HepG2 (cell line): ENCODE results near the gene ZNF507. TPM values are rescaled to one million over a fixed set of nuclear protein-coding genes. Genes with fewer than 3 reads are reported as not detected.

Experiments
- ATAC-seq: fragments of 200-7000 bp; cut with Tn5 transposase; 3 replicates; pipeline ENCODE4 v1.9.1; 2020; ENCODE audit warnings: mild to moderate bottlenecking, moderate library complexity
- BruUV-seq: library from RNA; stranded (reverse); fragments of 400-500 nt; replicated peaks from 2 replicates; lab custom pipeline; 2021; lab: Mats Ljungman, UMichigan
- CTCF ChIA-PET: fragments of 300-600 bp; formaldehyde crosslinking; extraction: SDS; loops from one replicate; lab custom pipeline; 2021; ENCODE audit warnings: low total read pairs, inconsistent platforms, low intra/inter-chr PET ratio; lab: Yijun Ruan, JAX
- POLR2A ChIA-PET: fragments of 350-600 bp; sonication (Branson Sonifier 250); formaldehyde crosslinking; loops from one replicate; lab custom pipeline; 2020; ENCODE audit warnings: antibody characterized with exemption, inconsistent platforms; lab: Yijun Ruan, JAX
- DNase-seq: peaks from one replicate; pipeline ENCODE4 v3.0.0-alpha.2; 2015; ENCODE audit warnings: low spot score
- FAIRE-seq: peaks from 3 replicates; lab custom pipeline; 2011; peaks lifted over from hg19 to GRCh38; lab: Jason Lieb, UNC
- H2AFZ ChIP-seq: one replicate; pipeline ENCODE4 v1.6.1; 2011; ENCODE audit warnings: low read length, inconsistent platforms
- H3K27ac ChIP-seq: fragments of 300-600 bp; 3 replicates; pipeline ENCODE4 v1.8.0; 2011; ENCODE audit warnings: mixed run types, mild to moderate bottlenecking, mixed read lengths, low read length, inconsistent platforms; ENCODE audit not compliant: insufficient read depth; ENCODE audit errors: extremely low read length
- H3K27me3 ChIP-seq, 2 experiments: fragments of 200-600 bp in 1 of 2; 2 replicates in 1 of 2; 3 replicates in 1 of 2; pipeline versions ENCODE4 v1.6.0 to v1.8.0; 2011; ENCODE audit warnings: low read length in 2 of 2, mild to moderate bottlenecking in 2 of 2, moderate library complexity in 2 of 2, inconsistent platforms in 1 of 2; ENCODE audit not compliant: insufficient read depth in 2 of 2, control insufficient read depth in 1 of 2
- H3K36me3 ChIP-seq, 2 experiments: fragments of 200-600 bp in 1 of 2; replicated peaks in 1 of 2; 2 replicates in 1 of 2; 3 replicates in 1 of 2; pipeline versions ENCODE4 v1.5.1 to v1.8.0; 2011; ENCODE audit warnings: low read length in 2 of 2, inconsistent platforms in 1 of 2; ENCODE audit not compliant: insufficient read depth in 2 of 2, control insufficient read depth in 1 of 2
- H3K4me1 ChIP-seq: 2 replicates; pipeline ENCODE4 v1.5.1; 2012; ENCODE audit warnings: low read length, inconsistent platforms; ENCODE audit not compliant: insufficient read depth
- H3K4me2 ChIP-seq: 2 replicates; pipeline ENCODE4 v1.6.0; 2011; ENCODE audit warnings: low read depth, low read length, inconsistent platforms
- H3K4me3 ChIP-seq, 3 experiments: fragments of 200-600 bp in 1 of 3; sonication (generic), shearing (Covaris generic) in 1 of 3; replicated peaks in 1 of 3; 2 replicates each; pipeline ENCODE4 v1.5.1; 2011 to 2016; ENCODE audit warnings: low read length in 3 of 3, inconsistent platforms in 2 of 3, low read depth in 2 of 3, mild to moderate bottlenecking in 2 of 3, control low read depth in 1 of 3, mixed read lengths in 1 of 3; ENCODE audit not compliant: insufficient read depth in 1 of 3
- H3K79me2 ChIP-seq: one replicate; pipeline ENCODE4 v1.6.1; 2011; ENCODE audit warnings: low read length, inconsistent platforms; ENCODE audit not compliant: insufficient read depth
- H3K9ac ChIP-seq: 2 replicates; pipeline ENCODE4 v1.6.0; 2011; ENCODE audit warnings: mild to moderate bottlenecking, low read depth, low read length, inconsistent platforms; ENCODE audit not compliant: insufficient read depth
- H3K9me3 ChIP-seq: 2 replicates; pipeline ENCODE4 v1.5.1; 2012; ENCODE audit warnings: mild to moderate bottlenecking, low read length
- H4K20me1 ChIP-seq: 2 replicates; pipeline ENCODE4 v1.6.0; 2011; ENCODE audit warnings: inconsistent platforms, mild to moderate bottlenecking, low read length, moderate library complexity; ENCODE audit not compliant: insufficient read depth
- DR1 ChIP-seq: sonication (generic); formaldehyde crosslinking; IDR thresholded peaks from 2 replicates; pipeline ENCODE4 v1.8.0; 2021; ENCODE audit warnings: mild to moderate bottlenecking, missing genetic modification reagents, inconsistent platforms
- ELF3 ChIP-seq: IDR thresholded peaks from 2 replicates; pipeline ENCODE4 v1.6.1; 2016; ENCODE audit warnings: missing genetic modification reagents, missing compliant biosample characterization
- NFIC ChIP-seq: IDR thresholded peaks from 2 replicates; pipeline ENCODE4 v1.6.1; 2012; ENCODE audit warnings: mild to moderate bottlenecking, low read length, inconsistent platforms
- RBM22 ChIP-seq: fragments of 200-400 bp; formaldehyde crosslinking; optimal IDR thresholded peaks from 2 replicates; pipeline ENCODE3; 2017; ENCODE audit warnings: mild to moderate bottlenecking, low read length, moderate library complexity
- SOX13 ChIP-seq, 3 experiments: fragments of 450-650 bp in 1 of 3; sonication (generic) in 1 of 3; formaldehyde crosslinking in 1 of 3; IDR thresholded peaks in 2 of 3; conservative IDR thresholded peaks in 1 of 3; 2 replicates each; pipeline versions ENCODE4 v1.5.0 to v1.6.1; 2016 to 2020; ENCODE audit warnings: antibody characterized with exemption in 1 of 3, mild to moderate bottlenecking in 1 of 3, missing compliant biosample characterization in 1 of 3, missing genetic modification reagents in 1 of 3, moderate library complexity in 1 of 3
- TBP ChIP-seq: sonication (generic); formaldehyde crosslinking; IDR thresholded peaks from 2 replicates; pipeline ENCODE4 v1.5.0; 2020; ENCODE audit warnings: missing genetic modification reagents
- ZNF138 ChIP-seq: sonication (generic); formaldehyde crosslinking; IDR thresholded peaks from 2 replicates; pipeline ENCODE4 v1.5.0; 2020; ENCODE audit warnings: mild to moderate bottlenecking, low read depth, missing genetic modification reagents
- ZNF253 ChIP-seq: sonication (generic); formaldehyde crosslinking; IDR thresholded peaks from 2 replicates; pipeline ENCODE4 v1.8.0; 2022; ENCODE audit warnings: mild to moderate bottlenecking, missing genetic modification reagents, borderline replicate concordance
- ZNF747 ChIP-seq: sonication (generic); formaldehyde crosslinking; IDR thresholded peaks from 2 replicates; pipeline ENCODE4 v1.8.1; 2023; ENCODE audit warnings: missing genetic modification reagents, mild to moderate bottlenecking, borderline replicate concordance
- ZNF777 ChIP-seq: sonication (generic); formaldehyde crosslinking; IDR thresholded peaks from 2 replicates; pipeline ENCODE4 v1.4.0; 2020; ENCODE audit warnings: missing genetic modification reagents
- WGBS: methylation state at CpG from one replicate; pipeline ENCODE4 v1.1.6; 2017; ENCODE audit warnings: low lambda C conversion rate; 5-methylcytosine and 5-hydroxymethylcytosine counted together
- in situ Hi-C: cut with HindIII; loops from 2 replicates; pipeline ENCODE4 v1.10.0; 2017; ENCODE audit warnings: low pct_unique_long_range_greater_than_20kb; ENCODE audit not compliant: extremely low pct_ligation_motif_present
- intact Hi-C: fragments of 100-400 bp; cut with micrococcal nuclease; formaldehyde crosslinking; loops from one replicate; pipeline ENCODE4 v1.10.0; 2022; ENCODE audit not compliant: unreplicated experiment
- polyA plus RNA-seq, 8 experiments: library from polyadenylated mRNA; depleted of rRNA in 3 of 8; stranded (reverse) in 7 of 8; unstranded in 1 of 8; fragments of >200 nt; fragmentation: Illumina TruSeq in 4 of 8; extraction: Trizol in 4 of 8; gene quantifications; 2 replicates each; pipeline versions ENCODE4 v1.2.1 to v1.2.3, GENCODE V29; 2011 to 2016; ENCODE audit warnings: low read depth in 4 of 8, missing spikeins in 1 of 8, mixed read lengths in 1 of 8; ENCODE audit not compliant: insufficient read depth in 1 of 8
- total RNA-seq, 5 experiments: library from RNA; depleted of rRNA; stranded (reverse); fragments of >200 nt; fragmentation: Illumina TruSeq; extraction: Trizol; gene quantifications; 2 replicates each; pipeline ENCODE4 v1.2.3, GENCODE V29; 2016; ENCODE audit warnings: low read depth in 1 of 5
- TF ChIP-seq, protein P1 (sequence below): IDR thresholded peaks from 2 replicates; pipeline ENCODE4 v1.6.1; 2012; ENCODE audit warnings: low read depth, low read length, improper control_type of control experiment
- TF ChIP-seq, protein P2 (sequence below): IDR thresholded peaks from 2 replicates; pipeline ENCODE4 v1.6.1; 2016; ENCODE audit warnings: control low read depth

Gene ZNF507
- total and polyA plus RNA-seq, 2 of the 13 experiments (the other 11 are each of a cell fraction or from before 2014, with no cell fraction given), result 7.3 to 10.9 TPM

GRCh38 chr19:32337084-32337808 lies 8.2 kb upstream of the ZNF507 start (continued):
- TF ChIP-seq, protein P1, sequence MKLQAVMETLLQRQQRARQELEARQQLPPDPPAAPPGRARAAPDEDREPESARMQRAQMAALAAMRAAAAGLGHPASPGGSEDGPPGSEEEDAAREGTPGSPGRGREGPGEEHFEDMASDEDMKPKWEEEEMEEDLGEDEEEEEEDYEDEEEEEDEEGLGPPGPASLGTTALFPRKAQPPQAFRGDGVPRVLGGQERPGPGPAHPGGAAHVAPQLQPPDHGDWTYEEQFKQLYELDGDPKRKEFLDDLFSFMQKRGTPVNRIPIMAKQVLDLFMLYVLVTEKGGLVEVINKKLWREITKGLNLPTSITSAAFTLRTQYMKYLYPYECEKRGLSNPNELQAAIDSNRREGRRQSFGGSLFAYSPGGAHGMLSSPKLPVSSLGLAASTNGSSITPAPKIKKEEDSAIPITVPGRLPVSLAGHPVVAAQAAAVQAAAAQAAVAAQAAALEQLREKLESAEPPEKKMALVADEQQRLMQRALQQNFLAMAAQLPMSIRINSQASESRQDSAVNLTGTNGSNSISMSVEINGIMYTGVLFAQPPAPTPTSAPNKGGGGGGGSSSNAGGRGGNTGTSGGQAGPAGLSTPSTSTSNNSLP, result 0 out of 2 replicates have a peak, but pooled peaks have one; percentile 10
- TF ChIP-seq SOX13 (IDR thresholded peaks at IDR 0.05) (no peak), SOX13 (CRISPR knock-in tag; conservative IDR thresholded peaks at IDR 0.05 in 1 of 2, IDR thresholded peaks at IDR 0.05 in 1 of 2) (peak in 1 of 2 experiments; percentile 42; a peak in 1 of 4 replicates)

- in situ Hi-C loops, result no loop called here
- Histone ChIP-seq H3K9ac (no peak overlapping the region), H3K4me2 (no peak overlapping the region), H3K4me1 (peaks cover 47% of the 10 kb centered on the region), H3K9me3 (no peaks in the 10 kb centered on the region), H3K27me3 (no peaks in the 10 kb centered on the region), H3K4me3 (no peak overlapping the region), H3K36me3 (no peaks in the 10 kb centered on the region), H2AFZ (no peak overlapping the region), H3K79me2 (no peaks in the 10 kb centered on the region), H4K20me1 (no peaks in the 10 kb centered on the region), H3K27ac (no peak overlapping the region)
- ChIA-PET CTCF (interaction anchor here (1.5 kb wide), 1 partner anchor 18 kb away, joined by 5 read pairs; no protein-coding TSS in a partner anchor), POLR2A (no interaction called here)
- ATAC-seq (no peak), DNase-seq (no peak), FAIRE-seq (no peak)
- intact Hi-C loops, result no loop called here
- WGBS, result 92% methylated on average over 2 of the region's 2 CpGs
- BruUV-seq, result no TSS peak
- TF ChIP-seq ZNF777 (CRISPR knock-in tag) (no peak), ZNF253 (CRISPR knock-in tag) (no peak), ZNF747 (no peak), NFIC (no peak), DR1 (CRISPR knock-in tag) (no peak), ZNF138 (CRISPR knock-in tag) (no peak), ELF3 (CRISPR knock-in tag) (no peak), RBM22 (no peak), TBP (CRISPR knock-in tag) (no peak)
- TF ChIP-seq, protein P2, sequence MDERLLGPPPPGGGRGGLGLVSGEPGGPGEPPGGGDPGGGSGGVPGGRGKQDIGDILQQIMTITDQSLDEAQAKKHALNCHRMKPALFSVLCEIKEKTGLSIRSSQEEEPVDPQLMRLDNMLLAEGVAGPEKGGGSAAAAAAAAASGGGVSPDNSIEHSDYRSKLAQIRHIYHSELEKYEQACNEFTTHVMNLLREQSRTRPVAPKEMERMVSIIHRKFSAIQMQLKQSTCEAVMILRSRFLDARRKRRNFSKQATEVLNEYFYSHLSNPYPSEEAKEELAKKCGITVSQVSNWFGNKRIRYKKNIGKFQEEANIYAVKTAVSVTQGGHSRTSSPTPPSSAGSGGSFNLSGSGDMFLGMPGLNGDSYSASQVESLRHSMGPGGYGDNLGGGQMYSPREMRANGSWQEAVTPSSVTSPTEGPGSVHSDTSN, result no peak
Observed at GRCh38 chr19:32339423-32339822, 6.0 kb upstream of the ZNF507 start.
